HFFc6 (cell line): ENCODE data around the gene BIRC3. TPM values are rescaled to one million over a fixed set of nuclear protein-coding genes. Genes with fewer than 3 reads are reported as not detected.

ENCODE experiments used
- DNase-seq: peaks from one replicate; pipeline ENCODE4 v3.0.0-alpha.2; 2018
- H3K27ac Mint-ChIP-seq: 2 replicates; pipeline ENCODE4 v1.8.0; 2020; ENCODE audit warnings: mild to moderate bottlenecking, mixed read lengths
- H3K27me3 Mint-ChIP-seq: 2 replicates; pipeline ENCODE4 v1.8.0; 2021; ENCODE audit warnings: mild to moderate bottlenecking, moderate library complexity, mixed read lengths; ENCODE audit not compliant: insufficient read depth
- H3K36me3 Mint-ChIP-seq: 2 replicates; pipeline ENCODE4 v1.8.0; 2021; ENCODE audit warnings: low read depth, mixed read lengths
- H3K4me1 Mint-ChIP-seq: 2 replicates; pipeline ENCODE4 v1.8.0; 2020; ENCODE audit warnings: low read depth, mixed read lengths
- H3K4me3 Mint-ChIP-seq: 2 replicates; pipeline ENCODE4 v1.8.0; 2020; ENCODE audit warnings: mild to moderate bottlenecking, moderate library complexity, mixed read lengths
- H3K9me3 Mint-ChIP-seq: 2 replicates; pipeline ENCODE4 v1.8.0; 2020; ENCODE audit warnings: mild to moderate bottlenecking, mixed read lengths
- total RNA-seq, 6 experiments: library from RNA; stranded (reverse); fragmentation: NEBNext Ultra II Directional; extraction: Animal tissue kit (Norgen Biotek cat#: 25700); gene quantifications; 2 replicates in 1 of 6; 3 replicates in 5 of 6; pipeline ENCODE4 v1.2.3, GENCODE V29; 2021
- TF ChIP-seq, protein P1 (sequence below): fragments of 200-600 bp; sonication (generic); IDR thresholded peaks from 2 replicates; pipeline ENCODE4 v1.5.0; 2021; ENCODE audit warnings: antibody characterized with exemption, mild to moderate bottlenecking

BIRC3 gene
- total RNA-seq, 6 experiments from 2014 or later = 0.35 to 0.66 (median 0.42) TPM

DNA sequence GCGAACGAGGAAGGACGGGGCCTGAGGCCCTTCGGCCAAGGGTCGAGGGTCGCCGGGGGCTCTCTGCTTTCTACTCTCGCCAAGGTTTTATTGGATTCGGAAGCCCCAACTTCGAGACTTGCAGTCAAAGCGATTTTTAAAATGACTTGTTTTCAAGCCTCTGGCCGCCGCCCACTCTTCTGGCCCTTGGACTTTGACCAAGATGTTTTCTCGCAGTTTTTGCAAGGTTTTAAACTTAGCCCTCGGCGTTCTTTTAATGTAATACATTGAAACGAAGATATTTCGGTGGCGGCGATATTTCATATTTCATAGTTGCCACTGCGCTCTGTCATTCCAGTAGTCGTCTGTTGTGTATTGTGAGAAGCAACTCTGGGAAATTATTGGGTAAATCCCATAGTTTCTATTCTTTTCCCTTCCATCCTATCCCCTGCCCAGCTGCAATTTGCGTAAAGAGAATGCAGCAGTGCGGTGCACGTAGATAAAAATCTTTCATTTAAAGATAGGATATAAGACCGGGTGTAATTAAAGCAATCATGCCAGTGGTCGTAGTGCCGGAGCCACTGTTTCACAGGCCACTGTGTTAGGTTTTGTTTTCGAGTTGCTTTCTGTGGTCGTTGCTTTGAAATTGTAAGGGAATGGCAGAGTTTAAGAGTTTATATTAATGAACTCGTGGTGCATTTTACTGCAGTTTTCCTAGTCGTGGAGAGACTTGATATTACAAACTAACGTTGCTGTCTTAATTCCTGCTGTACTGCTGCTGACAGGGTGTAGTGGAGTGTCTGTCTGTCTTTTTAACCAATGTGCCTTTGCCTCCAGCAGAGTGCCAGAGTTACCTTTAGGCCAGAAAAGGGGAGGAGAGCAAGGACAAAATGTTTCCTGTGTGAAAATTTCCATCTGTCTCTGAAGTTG, 30.4 kb downstream of the BIRC3 start:
- Mint-ChIP-seq H3K4me3 (peak overlapping the region; percentile 93), H3K4me1 (peaks cover 58% of the 10 kb centered on the region), H3K9me3 (no peaks in the 10 kb centered on the region), H3K27ac (peak overlapping the region; percentile 100), H3K27me3 (no peaks in the 10 kb centered on the region), H3K36me3 (peaks cover 44% of the 10 kb centered on the region)
- peak; percentile 35 for DNase-seq
- TF ChIP-seq, protein P1, sequence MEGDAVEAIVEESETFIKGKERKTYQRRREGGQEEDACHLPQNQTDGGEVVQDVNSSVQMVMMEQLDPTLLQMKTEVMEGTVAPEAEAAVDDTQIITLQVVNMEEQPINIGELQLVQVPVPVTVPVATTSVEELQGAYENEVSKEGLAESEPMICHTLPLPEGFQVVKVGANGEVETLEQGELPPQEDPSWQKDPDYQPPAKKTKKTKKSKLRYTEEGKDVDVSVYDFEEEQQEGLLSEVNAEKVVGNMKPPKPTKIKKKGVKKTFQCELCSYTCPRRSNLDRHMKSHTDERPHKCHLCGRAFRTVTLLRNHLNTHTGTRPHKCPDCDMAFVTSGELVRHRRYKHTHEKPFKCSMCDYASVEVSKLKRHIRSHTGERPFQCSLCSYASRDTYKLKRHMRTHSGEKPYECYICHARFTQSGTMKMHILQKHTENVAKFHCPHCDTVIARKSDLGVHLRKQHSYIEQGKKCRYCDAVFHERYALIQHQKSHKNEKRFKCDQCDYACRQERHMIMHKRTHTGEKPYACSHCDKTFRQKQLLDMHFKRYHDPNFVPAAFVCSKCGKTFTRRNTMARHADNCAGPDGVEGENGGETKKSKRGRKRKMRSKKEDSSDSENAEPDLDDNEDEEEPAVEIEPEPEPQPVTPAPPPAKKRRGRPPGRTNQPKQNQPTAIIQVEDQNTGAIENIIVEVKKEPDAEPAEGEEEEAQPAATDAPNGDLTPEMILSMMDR = no peak

DNA sequence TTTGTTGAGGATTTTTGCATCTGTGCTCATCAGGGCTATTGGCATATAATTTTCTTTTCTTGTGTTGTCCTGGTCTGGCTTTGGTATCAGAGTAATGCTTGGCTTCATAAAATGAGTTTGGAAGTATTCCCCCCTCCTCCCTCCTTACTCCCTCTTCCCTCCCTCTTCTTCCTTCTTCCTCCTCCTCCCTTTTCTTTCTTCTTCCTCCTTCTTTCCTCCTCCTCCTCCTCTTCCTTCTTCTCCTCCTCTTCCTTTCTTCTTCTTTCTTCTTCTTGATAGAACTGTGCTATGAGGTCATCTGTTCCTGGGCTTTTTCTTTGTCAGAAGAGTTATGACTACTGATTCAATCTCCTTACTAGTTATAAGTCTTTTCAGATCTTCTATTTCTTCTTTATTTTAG, 39.8 kb downstream of the BIRC3 start:
- Mint-ChIP-seq H3K4me1 (peaks cover 68% of the 10 kb centered on the region), H3K4me3 (peak overlapping the region; percentile 18), H3K9me3 (no peaks in the 10 kb centered on the region), H3K27me3 (peaks cover 2% of the 10 kb centered on the region), H3K36me3 (peaks cover 70% of the 10 kb centered on the region), H3K27ac (peak overlapping the region; percentile 2; the same call in 1 of the 2 replicates)
- TF ChIP-seq, protein P1 = no peak
- no peak for DNase-seq

DNA sequence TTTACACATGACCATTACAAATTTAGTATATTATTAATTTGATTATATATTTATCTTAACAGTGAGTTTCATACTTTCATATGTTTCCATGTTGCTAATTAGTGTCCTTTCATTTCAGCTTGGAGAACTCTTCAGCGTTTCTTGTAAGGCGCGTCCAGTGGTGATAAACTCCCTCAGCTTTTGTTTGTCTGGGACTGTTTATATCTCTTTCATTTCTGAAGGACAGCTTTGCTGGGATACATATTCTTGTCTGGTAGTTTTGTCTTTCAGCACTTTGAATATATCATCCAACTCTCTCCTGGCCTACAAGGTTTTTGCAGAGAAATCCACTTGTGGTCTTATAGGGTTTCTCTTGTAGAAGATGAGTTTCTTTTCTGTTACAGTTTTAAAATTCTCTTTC, 42.1 kb downstream of the BIRC3 start:
- TF ChIP-seq, protein P1 = no peak
- Mint-ChIP-seq H3K4me3 (no peak overlapping the region), H3K4me1 (peaks cover 61% of the 10 kb centered on the region), H3K9me3 (no peaks in the 10 kb centered on the region), H3K27ac (no peak overlapping the region; the same call in 1 of the 2 replicates), H3K36me3 (peaks cover 59% of the 10 kb centered on the region), H3K27me3 (peaks cover 2% of the 10 kb centered on the region)
- no peak for DNase-seq

DNA sequence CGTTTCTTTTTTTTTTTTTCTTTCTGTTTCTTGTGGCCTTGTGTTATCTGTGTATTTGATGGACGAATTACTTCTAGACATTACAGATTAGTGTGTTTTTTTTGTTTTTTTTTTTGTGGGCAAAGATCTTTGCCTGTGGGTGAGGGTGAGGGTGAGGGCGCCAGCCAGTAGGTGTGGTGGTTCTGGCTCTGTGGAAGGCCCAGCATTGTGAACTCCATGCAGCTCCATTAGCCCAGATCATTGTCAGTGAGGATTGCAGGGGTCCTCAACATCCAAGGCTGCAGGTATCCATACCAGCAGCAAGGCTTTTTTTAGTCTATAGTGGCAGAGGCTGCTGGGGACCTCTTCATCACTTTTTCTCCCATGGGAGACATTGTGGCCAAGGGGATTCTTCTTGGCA, 43.4 kb downstream of the BIRC3 start:
- no peak overlapping the region for H3K4me3 Mint-ChIP-seq
- peaks cover 58% of the 10 kb centered on the region for H3K36me3 Mint-ChIP-seq
- H3K27ac Mint-ChIP-seq = peak overlapping the region; percentile 28

DNA sequence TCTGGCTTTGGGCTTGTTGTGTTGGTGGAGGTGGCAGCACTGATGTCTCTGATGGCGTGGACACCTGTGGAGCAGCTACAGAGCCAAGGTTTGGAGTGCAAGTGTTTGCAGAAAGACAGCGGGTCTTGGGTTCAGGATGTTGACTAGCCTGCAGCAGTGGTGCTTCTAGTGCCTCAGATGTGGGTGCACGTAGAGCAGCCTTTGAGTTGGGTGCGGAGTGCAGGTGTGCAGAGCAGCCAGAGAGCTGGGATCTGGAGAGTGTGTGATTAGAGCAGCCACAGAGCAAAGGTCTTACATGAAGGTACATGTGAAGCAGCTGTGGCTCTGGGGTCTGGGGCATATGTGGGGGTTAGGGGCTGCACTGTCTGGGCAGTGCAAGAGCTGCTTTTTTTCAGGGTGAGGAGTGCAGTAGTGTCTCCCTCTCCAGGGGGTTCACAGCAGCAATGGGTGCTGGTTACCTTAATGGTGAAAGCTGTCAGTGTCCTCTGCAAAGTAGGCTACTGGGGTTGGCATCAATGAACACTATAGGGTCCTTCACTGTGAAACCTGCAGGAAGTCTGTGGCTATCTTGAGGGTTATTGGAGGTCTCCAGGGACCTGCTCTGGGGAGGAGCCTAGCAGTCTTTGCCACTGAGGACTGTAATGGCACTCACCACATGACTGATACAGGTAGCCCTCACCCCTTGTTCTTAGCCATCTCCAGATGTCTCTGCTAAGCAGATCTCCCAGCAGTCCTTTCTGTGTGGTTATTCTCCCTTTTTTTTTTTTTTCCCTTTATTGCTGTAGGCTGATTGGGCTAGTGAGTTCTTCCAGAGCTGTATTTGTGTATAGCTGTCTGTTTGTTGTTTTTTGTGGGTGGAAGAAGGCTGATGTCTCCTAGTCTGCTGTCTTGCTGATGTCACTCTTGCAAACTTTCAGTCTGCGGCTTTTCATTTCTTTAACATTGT, 44.1 kb downstream of the BIRC3 start:
- Mint-ChIP-seq H3K36me3 (peaks cover 60% of the 10 kb centered on the region), H3K27ac (peak overlapping the region; percentile 28; the same call in 1 of the 2 replicates), H3K27me3 (peaks cover 2% of the 10 kb centered on the region), H3K4me1 (peaks cover 45% of the 10 kb centered on the region), H3K9me3 (no peaks in the 10 kb centered on the region), H3K4me3 (no peak overlapping the region)
- no peak for DNase-seq
- TF ChIP-seq, protein P1 = no peak

More for the DNA sequence above, 43.4 kb downstream of the BIRC3 start:
- no peaks in the 10 kb centered on the region for H3K9me3 Mint-ChIP-seq
- H3K27me3 Mint-ChIP-seq = peaks cover 2% of the 10 kb centered on the region
- DNase-seq = no peak
- peaks cover 48% of the 10 kb centered on the region for H3K4me1 Mint-ChIP-seq
- TF ChIP-seq, protein P1 = no peak
